HepG2 (cell line): ENCODE measurements around the gene E2F3. TPM values are rescaled to one million over a fixed set of nuclear protein-coding genes. Genes with fewer than 3 reads are reported as not detected.

Experiments used
- AKAP8 ChIP-seq: sonication (generic); formaldehyde crosslinking; IDR thresholded peaks from 2 replicates; pipeline ENCODE4 v1.5.1; 2020; ENCODE audit warnings: mild to moderate bottlenecking, missing genetic modification reagents
- NCOA2 ChIP-seq: sonication (generic); formaldehyde crosslinking; IDR thresholded peaks from 2 replicates; pipeline ENCODE4 v1.8.0; 2022; ENCODE audit warnings: inconsistent platforms
- PCBP2 ChIP-seq: fragments of 200-400 bp; formaldehyde crosslinking; optimal IDR thresholded peaks from 2 replicates; pipeline ENCODE3; 2018; ENCODE audit warnings: low read length, low read depth; ENCODE audit not compliant: poor library complexity, severe bottlenecking
- PHF5A ChIP-seq: IDR thresholded peaks from one replicate; pipeline ENCODE4 v1.6.1; 2018; ENCODE audit warnings: low read depth, missing genetic modification reagents; ENCODE audit not compliant: unreplicated experiment
- RXRB ChIP-seq: IDR thresholded peaks from 2 replicates; pipeline ENCODE4 v1.6.1; 2016; ENCODE audit warnings: borderline replicate concordance, missing genetic modification reagents, missing compliant biosample characterization
- SSRP1 ChIP-seq: IDR thresholded peaks from 2 replicates; pipeline ENCODE4 v1.6.1; 2016; ENCODE audit warnings: control low read depth
- TGIF2 ChIP-seq: IDR thresholded peaks from 2 replicates; pipeline ENCODE4 v1.6.1; 2016; ENCODE audit warnings: control low read depth, missing compliant biosample characterization
- ZNF331 ChIP-seq: sonication (generic); formaldehyde crosslinking; IDR thresholded peaks from 2 replicates; pipeline ENCODE4 v1.4.0; 2020; ENCODE audit warnings: missing genetic modification reagents
- ZNF468 ChIP-seq: sonication (generic); formaldehyde crosslinking; IDR thresholded peaks from 2 replicates; pipeline ENCODE4 v1.8.0; 2022; ENCODE audit warnings: mild to moderate bottlenecking, moderate library complexity, missing genetic modification reagents
- ZNF496 ChIP-seq: sonication (generic); formaldehyde crosslinking; IDR thresholded peaks from 2 replicates; pipeline ENCODE4 v1.8.1; 2023; ENCODE audit warnings: mild to moderate bottlenecking, moderate library complexity, missing genetic modification reagents; ENCODE audit not compliant: insufficient replicate concordance
- ZNF570 ChIP-seq: sonication (generic); formaldehyde crosslinking; IDR thresholded peaks from 2 replicates; pipeline ENCODE4 v1.4.0; 2020; ENCODE audit warnings: mild to moderate bottlenecking, missing genetic modification reagents, borderline replicate concordance
- ZNF616 ChIP-seq: sonication (generic); formaldehyde crosslinking; IDR thresholded peaks from 2 replicates; pipeline ENCODE4 v1.5.0; 2020; ENCODE audit warnings: low read depth, mild to moderate bottlenecking, missing genetic modification reagents
- ZNF674 ChIP-seq: sonication (generic); formaldehyde crosslinking; IDR thresholded peaks from 2 replicates; pipeline ENCODE4 v1.5.0; 2020; ENCODE audit warnings: low read depth, mild to moderate bottlenecking, missing genetic modification reagents
- ZNF737 ChIP-seq: sonication (generic); formaldehyde crosslinking; IDR thresholded peaks from 2 replicates; pipeline ENCODE4 v1.5.0; 2020; ENCODE audit warnings: missing genetic modification reagents, mild to moderate bottlenecking, borderline replicate concordance
- ZNF781 ChIP-seq: sonication (generic); formaldehyde crosslinking; IDR thresholded peaks from 2 replicates; pipeline ENCODE4 v1.5.1; 2020; ENCODE audit warnings: borderline replicate concordance, mild to moderate bottlenecking, missing genetic modification reagents; ENCODE audit errors: not compliant biosample characterization
- ZNF879 ChIP-seq: sonication (generic); formaldehyde crosslinking; IDR thresholded peaks from 2 replicates; pipeline ENCODE4 v1.8.1; 2023; ENCODE audit warnings: missing genetic modification reagents
- polyA plus RNA-seq, 8 experiments: library from polyadenylated mRNA; depleted of rRNA in 3 of 8; stranded (reverse) in 7 of 8; unstranded in 1 of 8; fragments of >200 nt; fragmentation: Illumina TruSeq in 4 of 8; extraction: Trizol in 4 of 8; gene quantifications; 2 replicates each; pipeline versions ENCODE4 v1.2.1 to v1.2.3, GENCODE V29; 2011 to 2016; ENCODE audit warnings: low read depth in 4 of 8, missing spikeins in 1 of 8, mixed read lengths in 1 of 8; ENCODE audit not compliant: insufficient read depth in 1 of 8
- total RNA-seq, 5 experiments: library from RNA; depleted of rRNA; stranded (reverse); fragments of >200 nt; fragmentation: Illumina TruSeq; extraction: Trizol; gene quantifications; 2 replicates each; pipeline ENCODE4 v1.2.3, GENCODE V29; 2016; ENCODE audit warnings: low read depth in 1 of 5
- TF ChIP-seq, protein P1 (sequence below): sonication (generic); formaldehyde crosslinking; IDR thresholded peaks from 2 replicates; pipeline ENCODE4 v1.9.0; 2022; ENCODE audit warnings: missing genetic modification reagents, mild to moderate bottlenecking, borderline replicate concordance
- TF ChIP-seq, protein P2 (sequence below): sonication (generic); formaldehyde crosslinking; IDR thresholded peaks from 2 replicates; pipeline ENCODE4 v1.4.0; 2020; ENCODE audit warnings: missing genetic modification reagents, borderline replicate concordance
- TF ChIP-seq, protein P3 (sequence below): sonication (generic); formaldehyde crosslinking; IDR thresholded peaks from 2 replicates; pipeline ENCODE4 v1.8.0; 2022; ENCODE audit warnings: missing genetic modification reagents, mild to moderate bottlenecking, borderline replicate concordance
- TF ChIP-seq, protein P4 (sequence below): sonication (generic); formaldehyde crosslinking; IDR thresholded peaks from 2 replicates; pipeline ENCODE4 v1.8.0; 2022; ENCODE audit warnings: missing genetic modification reagents, mild to moderate bottlenecking, inconsistent platforms, borderline replicate concordance
- TF ChIP-seq, protein P5 (sequence below): sonication (generic); formaldehyde crosslinking; IDR thresholded peaks from 2 replicates; pipeline ENCODE4 v1.5.0; 2020; ENCODE audit warnings: missing genetic modification reagents, mild to moderate bottlenecking, borderline replicate concordance

Gene E2F3
- total and polyA plus RNA-seq, 2 of the 13 experiments (the other 11 are each of a cell fraction or from before 2014, with no cell fraction given), result 8.5 to 12.7 TPM

DNA sequence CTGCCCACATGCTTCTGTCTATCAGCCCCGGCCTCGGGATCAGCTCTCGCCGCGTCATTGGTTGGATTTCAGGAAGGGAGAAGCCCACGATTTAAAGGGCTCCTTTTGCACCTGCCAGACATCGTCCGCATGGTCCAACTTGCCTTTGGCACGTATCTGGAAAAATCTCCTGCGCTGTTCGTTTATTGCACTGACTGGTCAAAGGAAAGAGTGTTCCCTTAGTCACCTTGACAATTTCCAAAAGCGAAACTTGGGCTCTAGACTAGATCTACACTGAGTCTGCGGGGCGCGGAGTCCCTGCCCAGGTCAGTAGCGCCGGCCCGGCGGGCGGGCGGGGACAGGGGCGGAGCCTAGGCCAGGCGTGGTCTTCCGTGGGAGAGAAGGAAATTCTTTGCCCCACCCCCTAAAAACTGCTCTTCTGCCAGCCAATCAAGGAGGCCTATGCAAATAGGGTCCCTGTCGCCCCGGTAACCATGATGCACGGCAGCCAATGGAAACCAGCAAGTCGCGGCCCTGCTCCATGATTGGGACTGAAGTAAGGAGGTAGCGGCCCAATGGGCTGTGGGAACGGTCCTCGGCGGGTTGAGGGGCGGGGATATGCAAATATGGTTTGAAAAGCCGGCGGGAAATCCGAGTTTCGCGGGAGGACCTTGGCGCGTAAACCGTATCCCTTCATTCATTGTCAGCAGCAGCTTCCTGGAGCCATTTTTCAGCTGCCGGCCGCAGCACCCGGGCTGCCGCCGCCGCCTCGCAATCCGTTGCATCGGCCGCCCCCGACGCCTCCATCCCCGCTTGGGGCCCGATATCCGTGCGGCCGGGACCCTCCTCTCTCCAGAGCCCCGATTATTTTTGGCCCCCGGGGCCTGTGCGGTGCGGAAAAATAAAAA is at the start of gene E2F3 (continued):
- TF ChIP-seq PCBP2 (no peak), ZNF468 (CRISPR knock-in tag) (no peak; the same call in 1 of the 2 replicates), AKAP8 (no peak), ZNF781 (CRISPR knock-in tag) (peak; percentile 83), ZNF737 (CRISPR knock-in tag) (no peak), TGIF2 (CRISPR knock-in tag) (peak; percentile 91), SSRP1 (CRISPR knock-in tag) (no peak), ZNF496 (CRISPR knock-in tag) (no peak), ZNF616 (CRISPR knock-in tag) (peak; percentile 63; the same call in 1 of the 2 replicates), NCOA2 (CRISPR knock-in tag) (peak; percentile 70; the same call in 1 of the 2 replicates), ZNF674 (CRISPR knock-in tag) (no peak), ZNF879 (CRISPR knock-in tag) (peak; percentile 96), RXRB (CRISPR knock-in tag) (no peak; the same call in 1 of the 2 replicates), PHF5A (peak; percentile 16), ZNF570 (0 out of 2 replicates have a peak, but pooled peaks have one; percentile 64), ZNF331 (CRISPR knock-in tag) (peak; percentile 67)
- TF ChIP-seq, protein P1, sequence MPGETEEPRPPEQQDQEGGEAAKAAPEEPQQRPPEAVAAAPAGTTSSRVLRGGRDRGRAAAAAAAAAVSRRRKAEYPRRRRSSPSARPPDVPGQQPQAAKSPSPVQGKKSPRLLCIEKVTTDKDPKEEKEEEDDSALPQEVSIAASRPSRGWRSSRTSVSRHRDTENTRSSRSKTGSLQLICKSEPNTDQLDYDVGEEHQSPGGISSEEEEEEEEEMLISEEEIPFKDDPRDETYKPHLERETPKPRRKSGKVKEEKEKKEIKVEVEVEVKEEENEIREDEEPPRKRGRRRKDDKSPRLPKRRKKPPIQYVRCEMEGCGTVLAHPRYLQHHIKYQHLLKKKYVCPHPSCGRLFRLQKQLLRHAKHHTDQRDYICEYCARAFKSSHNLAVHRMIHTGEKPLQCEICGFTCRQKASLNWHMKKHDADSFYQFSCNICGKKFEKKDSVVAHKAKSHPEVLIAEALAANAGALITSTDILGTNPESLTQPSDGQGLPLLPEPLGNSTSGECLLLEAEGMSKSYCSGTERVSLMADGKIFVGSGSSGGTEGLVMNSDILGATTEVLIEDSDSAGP, result peak; percentile 99
- TF ChIP-seq, protein P2, sequence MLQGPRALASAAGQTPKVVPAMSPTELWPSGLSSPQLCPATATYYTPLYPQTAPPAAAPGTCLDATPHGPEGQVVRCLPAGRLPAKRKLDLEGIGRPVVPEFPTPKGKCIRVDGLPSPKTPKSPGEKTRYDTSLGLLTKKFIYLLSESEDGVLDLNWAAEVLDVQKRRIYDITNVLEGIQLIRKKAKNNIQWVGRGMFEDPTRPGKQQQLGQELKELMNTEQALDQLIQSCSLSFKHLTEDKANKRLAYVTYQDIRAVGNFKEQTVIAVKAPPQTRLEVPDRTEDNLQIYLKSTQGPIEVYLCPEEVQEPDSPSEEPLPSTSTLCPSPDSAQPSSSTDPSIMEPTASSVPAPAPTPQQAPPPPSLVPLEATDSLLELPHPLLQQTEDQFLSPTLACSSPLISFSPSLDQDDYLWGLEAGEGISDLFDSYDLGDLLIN (CRISPR knock-in tag), result peak; percentile 99; the same call in 1 of the 2 replicates
- TF ChIP-seq, protein P3, sequence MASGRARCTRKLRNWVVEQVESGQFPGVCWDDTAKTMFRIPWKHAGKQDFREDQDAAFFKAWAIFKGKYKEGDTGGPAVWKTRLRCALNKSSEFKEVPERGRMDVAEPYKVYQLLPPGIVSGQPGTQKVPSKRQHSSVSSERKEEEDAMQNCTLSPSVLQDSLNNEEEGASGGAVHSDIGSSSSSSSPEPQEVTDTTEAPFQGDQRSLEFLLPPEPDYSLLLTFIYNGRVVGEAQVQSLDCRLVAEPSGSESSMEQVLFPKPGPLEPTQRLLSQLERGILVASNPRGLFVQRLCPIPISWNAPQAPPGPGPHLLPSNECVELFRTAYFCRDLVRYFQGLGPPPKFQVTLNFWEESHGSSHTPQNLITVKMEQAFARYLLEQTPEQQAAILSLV (CRISPR knock-in tag), result peak; percentile 77; the same call in 1 of the 2 replicates
- TF ChIP-seq, protein P4, sequence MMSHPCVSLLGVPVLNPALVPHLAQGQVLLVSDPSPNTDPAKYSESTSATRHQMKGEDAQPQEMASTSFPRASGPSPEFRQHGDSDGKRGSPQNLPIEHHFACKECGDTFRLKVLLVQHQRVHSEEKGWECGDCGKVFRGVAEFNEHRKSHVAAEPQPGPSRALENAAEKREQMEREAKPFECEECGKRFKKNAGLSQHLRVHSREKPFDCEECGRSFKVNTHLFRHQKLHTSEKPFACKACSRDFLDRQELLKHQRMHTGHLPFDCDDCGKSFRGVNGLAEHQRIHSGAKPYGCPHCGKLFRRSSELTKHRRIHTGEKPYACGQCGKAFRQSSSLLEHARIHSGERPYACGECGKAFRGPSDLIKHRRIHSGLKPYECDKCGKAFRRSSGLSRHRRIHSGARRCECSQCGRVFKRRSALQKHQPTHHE (CRISPR knock-in tag), result no peak; the same call in none of the 2 replicates
- TF ChIP-seq, protein P5, sequence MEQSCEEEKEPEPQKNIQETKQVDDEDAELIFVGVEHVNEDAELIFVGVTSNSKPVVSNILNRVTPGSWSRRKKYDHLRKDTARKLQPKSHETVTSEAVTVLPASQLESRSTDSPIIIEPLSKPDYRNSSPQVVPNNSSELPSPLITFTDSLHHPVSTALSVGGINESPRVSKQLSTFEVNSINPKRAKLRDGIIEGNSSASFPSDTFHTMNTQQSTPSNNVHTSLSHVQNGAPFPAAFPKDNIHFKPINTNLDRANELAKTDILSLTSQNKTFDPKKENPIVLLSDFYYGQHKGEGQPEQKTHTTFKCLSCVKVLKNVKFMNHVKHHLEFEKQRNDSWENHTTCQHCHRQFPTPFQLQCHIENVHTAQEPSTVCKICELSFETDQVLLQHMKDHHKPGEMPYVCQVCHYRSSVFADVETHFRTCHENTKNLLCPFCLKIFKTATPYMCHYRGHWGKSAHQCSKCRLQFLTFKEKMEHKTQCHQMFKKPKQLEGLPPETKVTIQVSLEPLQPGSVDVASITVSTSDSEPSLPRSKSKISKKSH (CRISPR knock-in tag), result no peak; the same call in 1 of the 2 replicates
